GM12864 (cell line): ENCODE data around the gene CASP2.

Experiments
- DNase-seq: peaks from one replicate; pipeline ENCODE4 v3.0.0-alpha.2; 2011; ENCODE audit warnings: low read depth
- H3K4me3 ChIP-seq: 2 replicates; pipeline ENCODE4 v1.5.1; 2011; ENCODE audit warnings: mild to moderate bottlenecking, low read depth, low read length, control low read depth
- TF ChIP-seq, protein P1 (sequence below): IDR thresholded peaks from 2 replicates; pipeline ENCODE4 v1.5.1; 2011; ENCODE audit warnings: low read depth, mild to moderate bottlenecking, moderate library complexity, low read length, control low read depth, inconsistent platforms; ENCODE audit errors: missing control alignments

Gene CASP2

GRCh38 chr7:143244321-143244720, 43.8 kb upstream of the CASP2 start:
- H3K4me3 ChIP-seq, result no peak overlapping the region
- TF ChIP-seq, protein P1, sequence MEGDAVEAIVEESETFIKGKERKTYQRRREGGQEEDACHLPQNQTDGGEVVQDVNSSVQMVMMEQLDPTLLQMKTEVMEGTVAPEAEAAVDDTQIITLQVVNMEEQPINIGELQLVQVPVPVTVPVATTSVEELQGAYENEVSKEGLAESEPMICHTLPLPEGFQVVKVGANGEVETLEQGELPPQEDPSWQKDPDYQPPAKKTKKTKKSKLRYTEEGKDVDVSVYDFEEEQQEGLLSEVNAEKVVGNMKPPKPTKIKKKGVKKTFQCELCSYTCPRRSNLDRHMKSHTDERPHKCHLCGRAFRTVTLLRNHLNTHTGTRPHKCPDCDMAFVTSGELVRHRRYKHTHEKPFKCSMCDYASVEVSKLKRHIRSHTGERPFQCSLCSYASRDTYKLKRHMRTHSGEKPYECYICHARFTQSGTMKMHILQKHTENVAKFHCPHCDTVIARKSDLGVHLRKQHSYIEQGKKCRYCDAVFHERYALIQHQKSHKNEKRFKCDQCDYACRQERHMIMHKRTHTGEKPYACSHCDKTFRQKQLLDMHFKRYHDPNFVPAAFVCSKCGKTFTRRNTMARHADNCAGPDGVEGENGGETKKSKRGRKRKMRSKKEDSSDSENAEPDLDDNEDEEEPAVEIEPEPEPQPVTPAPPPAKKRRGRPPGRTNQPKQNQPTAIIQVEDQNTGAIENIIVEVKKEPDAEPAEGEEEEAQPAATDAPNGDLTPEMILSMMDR, result no peak
- no peak for DNase-seq

DNA sequence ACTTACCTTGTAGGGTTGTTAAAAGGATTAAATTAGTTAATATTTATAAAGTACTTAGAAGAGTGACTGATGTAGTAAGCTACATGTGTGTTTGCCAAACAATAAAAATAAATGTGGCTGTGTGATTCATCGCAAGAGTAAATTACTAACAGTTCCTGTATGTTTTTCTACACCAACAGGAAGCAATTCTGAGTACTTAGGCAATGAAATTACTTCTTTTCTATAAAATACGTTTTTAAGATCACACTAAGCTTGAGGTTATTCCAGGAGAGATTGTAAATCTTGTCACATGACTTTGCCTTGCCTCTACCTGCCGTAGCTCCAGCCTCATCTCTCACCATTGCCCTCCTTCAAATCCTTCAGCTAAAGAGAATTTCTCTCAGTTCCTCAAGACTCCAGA, 43.0 kb upstream of the CASP2 start:
- H3K4me3 ChIP-seq, result no peak overlapping the region
- no peak for DNase-seq
- TF ChIP-seq, protein P1, result no peak

GRCh38 chr7:143247372-143247771, 40.8 kb upstream of the CASP2 start:
- no peak overlapping the region for H3K4me3 ChIP-seq
- DNase-seq, result no peak
- TF ChIP-seq, protein P1, result no peak

GRCh38 chr7:143248761-143249354, 39.3 kb upstream of the CASP2 start:
- DNase-seq, result no peak
- TF ChIP-seq, protein P1, result no peak
- no peak overlapping the region for H3K4me3 ChIP-seq

GRCh38 chr7:143250199-143250598, 38.0 kb upstream of the CASP2 start:
- TF ChIP-seq, protein P1, result no peak
- no peak for DNase-seq
- H3K4me3 ChIP-seq, result no peak overlapping the region

- TF ChIP-seq, protein P1, result no peak
- DNase-seq, result no peak
- no peak overlapping the region for H3K4me3 ChIP-seq
These were observed 37.3 kb upstream of the CASP2 start for GRCh38 chr7:143250822-143251221.

- no peak overlapping the region for H3K4me3 ChIP-seq
- TF ChIP-seq, protein P1, result no peak
- DNase-seq, result no peak
These were observed 36.1 kb upstream of the CASP2 start for GRCh38 chr7:143252006-143252405.
